ENCODE results near the gene ABT1. TPM values are rescaled to one million over a fixed set of nuclear protein-coding genes. Genes with fewer than 3 reads are reported as not detected.

ABT1 gene
- polyA plus RNA-seq, 1 donor (not counting 4 experiments of a cell fraction or from before 2014, with no cell fraction given) = 16.8 TPM

DNA sequence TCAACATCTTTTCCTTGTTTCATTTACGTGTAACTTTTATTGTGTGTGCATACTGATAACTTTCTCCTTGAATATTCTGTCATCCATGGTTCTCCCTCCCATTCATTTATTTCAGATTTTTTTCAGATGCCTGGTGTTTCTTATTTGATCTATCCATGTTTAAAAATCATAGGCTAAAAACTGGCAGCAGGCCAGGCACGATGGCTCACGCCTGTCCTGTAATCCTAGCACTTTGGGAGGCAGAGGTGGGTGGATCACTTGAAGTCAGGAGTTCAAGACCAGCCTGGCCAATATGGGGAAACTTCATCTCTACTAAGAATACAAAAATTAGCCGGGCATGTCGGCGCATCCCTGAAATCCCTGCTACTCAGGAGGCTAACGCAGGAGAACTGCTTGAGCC is 31.1 kb downstream of the ABT1 start:
- no peaks in the 10 kb centered on the region for H3K9me3 ChIP-seq (ENCODE audit: control insufficient read depth, low read depth, low read length)
- no peaks in the 10 kb centered on the region for H3K9me1 ChIP-seq (ENCODE audit: control insufficient read depth, extremely low read depth, insufficient read depth, low read length)
- TF ChIP-seq, protein P1, sequence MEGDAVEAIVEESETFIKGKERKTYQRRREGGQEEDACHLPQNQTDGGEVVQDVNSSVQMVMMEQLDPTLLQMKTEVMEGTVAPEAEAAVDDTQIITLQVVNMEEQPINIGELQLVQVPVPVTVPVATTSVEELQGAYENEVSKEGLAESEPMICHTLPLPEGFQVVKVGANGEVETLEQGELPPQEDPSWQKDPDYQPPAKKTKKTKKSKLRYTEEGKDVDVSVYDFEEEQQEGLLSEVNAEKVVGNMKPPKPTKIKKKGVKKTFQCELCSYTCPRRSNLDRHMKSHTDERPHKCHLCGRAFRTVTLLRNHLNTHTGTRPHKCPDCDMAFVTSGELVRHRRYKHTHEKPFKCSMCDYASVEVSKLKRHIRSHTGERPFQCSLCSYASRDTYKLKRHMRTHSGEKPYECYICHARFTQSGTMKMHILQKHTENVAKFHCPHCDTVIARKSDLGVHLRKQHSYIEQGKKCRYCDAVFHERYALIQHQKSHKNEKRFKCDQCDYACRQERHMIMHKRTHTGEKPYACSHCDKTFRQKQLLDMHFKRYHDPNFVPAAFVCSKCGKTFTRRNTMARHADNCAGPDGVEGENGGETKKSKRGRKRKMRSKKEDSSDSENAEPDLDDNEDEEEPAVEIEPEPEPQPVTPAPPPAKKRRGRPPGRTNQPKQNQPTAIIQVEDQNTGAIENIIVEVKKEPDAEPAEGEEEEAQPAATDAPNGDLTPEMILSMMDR (optimal IDR thresholded peaks at IDR 0.05 in 1 of 3, IDR thresholded peaks at IDR 0.05 in 1 of 3, conservative IDR thresholded peaks at IDR 0.05 in 1 of 3; ENCODE audit: extremely low read depth in 1 of 3, insufficient read depth in 2 of 3, low read length in 3 of 3) = no peak
- TF ChIP-seq EZH2 (IDR thresholded peaks at IDR 0.05; ENCODE audit: low read length) = no peak
- H3K4me3 ChIP-seq (ENCODE audit: control insufficient read depth in 2 of 3, extremely low read depth in 1 of 3, insufficient read depth in 2 of 3, low read depth in 1 of 3, low read length in 3 of 3) = no peak overlapping the region
- H2AFZ ChIP-seq (ENCODE audit: control insufficient read depth, low read length) = no peak overlapping the region
- H3K36me3 ChIP-seq (ENCODE audit: control insufficient read depth in 2 of 2, extremely low read depth in 1 of 2, insufficient read depth in 2 of 2, low read length in 2 of 2) = no peaks in the 10 kb centered on the region
- H4K20me1 ChIP-seq (ENCODE audit: control insufficient read depth, extremely low read depth, insufficient read depth, low read length) = no peaks in the 10 kb centered on the region
- FAIRE-seq = no peak
- no peaks in the 10 kb centered on the region for H3K27me3 ChIP-seq (ENCODE audit: control insufficient read depth, extremely low read depth, insufficient read depth, low read length)
- H3K79me2 ChIP-seq (ENCODE audit: control insufficient read depth, insufficient read depth, low read length) = no peaks in the 10 kb centered on the region
- dilution Hi-C loops (cut with MboI; ENCODE audit: extremely low pct_ligation_motif_present, low sequenced_read_pairs) = no loop called here
- no peak overlapping the region for H3K9ac ChIP-seq (ENCODE audit: control insufficient read depth, extremely low read depth, insufficient read depth, low read length)
- no peak overlapping the region for H3K4me2 ChIP-seq (ENCODE audit: control insufficient read depth, extremely low read depth, insufficient read depth, low read depth, low read length)
- no peak for DNase-seq (ENCODE audit: low read depth, low spot score)
- no peak overlapping the region for H3K27ac ChIP-seq (ENCODE audit: control insufficient read depth, insufficient read depth, low read length)
- no peaks in the 10 kb centered on the region for H3K4me1 ChIP-seq (ENCODE audit: control insufficient read depth, extremely low read depth, insufficient read depth, low read length)

GRCh38 chr6:26629359-26629758 is 32.6 kb downstream of the ABT1 start:
- Histone ChIP-seq H3K4me3 (ENCODE audit: control insufficient read depth in 2 of 3, extremely low read depth in 1 of 3, insufficient read depth in 2 of 3, low read depth in 1 of 3, low read length in 3 of 3) (no peak overlapping the region), H3K9ac (ENCODE audit: control insufficient read depth, extremely low read depth, insufficient read depth, low read length) (no peak overlapping the region), H3K4me2 (ENCODE audit: control insufficient read depth, extremely low read depth, insufficient read depth, low read depth, low read length) (no peak overlapping the region), H3K27me3 (ENCODE audit: control insufficient read depth, extremely low read depth, insufficient read depth, low read length) (no peaks in the 10 kb centered on the region), H4K20me1 (ENCODE audit: control insufficient read depth, extremely low read depth, insufficient read depth, low read length) (no peaks in the 10 kb centered on the region), H3K4me1 (ENCODE audit: control insufficient read depth, extremely low read depth, insufficient read depth, low read length) (no peaks in the 10 kb centered on the region), H3K36me3 (ENCODE audit: control insufficient read depth in 2 of 2, extremely low read depth in 1 of 2, insufficient read depth in 2 of 2, low read length in 2 of 2) (peaks cover 0 to 1% of the 10 kb centered on the region in 2 experiments), H3K9me1 (ENCODE audit: control insufficient read depth, extremely low read depth, insufficient read depth, low read length) (no peaks in the 10 kb centered on the region), H3K9me3 (ENCODE audit: control insufficient read depth, low read depth, low read length) (no peaks in the 10 kb centered on the region), H3K27ac (ENCODE audit: control insufficient read depth, insufficient read depth, low read length) (no peak overlapping the region), H2AFZ (ENCODE audit: control insufficient read depth, low read length) (no peak overlapping the region), H3K79me2 (ENCODE audit: control insufficient read depth, insufficient read depth, low read length) (no peaks in the 10 kb centered on the region)
- FAIRE-seq (no peak), DNase-seq (ENCODE audit: low read depth, low spot score) (no peak)
- TF ChIP-seq EZH2 (IDR thresholded peaks at IDR 0.05; ENCODE audit: low read length) = no peak
- TF ChIP-seq, protein P1 (optimal IDR thresholded peaks at IDR 0.05 in 1 of 3, IDR thresholded peaks at IDR 0.05 in 1 of 3, conservative IDR thresholded peaks at IDR 0.05 in 1 of 3; ENCODE audit: extremely low read depth in 1 of 3, insufficient read depth in 2 of 3, low read length in 3 of 3) = no peak
- dilution Hi-C loops (cut with MboI; ENCODE audit: extremely low pct_ligation_motif_present, low sequenced_read_pairs) = no loop called here

Measured in keratinocyte (primary cell).